Fibroblast of skin of right quadriceps (primary cell): ENCODE measurements around the gene TERB1.

ENCODE experiments used
- DNase-seq: peaks from one replicate; pipeline ENCODE4 v3.0.0-alpha.2; 2013

TERB1 gene

GRCh38 chr16:66801320-66802105 lies at the start of gene TERB1:
Gene TERB1, minus strand, starts transcription at chr16:66801584. Its CDS starts 4,786 bp downstream, at chr16:66796798.
- no peak for DNase-seq

GRCh38 chr16:66850115-66850815 lies 48.9 kb upstream of the TERB1 start:
- DNase-seq = no peak

- no peak for DNase-seq
These were observed 48.2 kb upstream of the TERB1 start for GRCh38 chr16:66849549-66849948.

- no peak for DNase-seq
These were observed 47.6 kb upstream of the TERB1 start for GRCh38 chr16:66849021-66849420.

- DNase-seq = no peak
These were observed 46.8 kb upstream of the TERB1 start for GRCh38 chr16:66848172-66848571.

GRCh38 chr16:66847533-66848067 lies 46.2 kb upstream of the TERB1 start:
- DNase-seq = no peak

GRCh38 chr16:66846831-66847230 lies 45.4 kb upstream of the TERB1 start:
- DNase-seq = no peak

- DNase-seq = no peak
These were observed 44.9 kb upstream of the TERB1 start for GRCh38 chr16:66846266-66846665.

- DNase-seq = no peak
These were observed 44.4 kb upstream of the TERB1 start for GRCh38 chr16:66845791-66846221.

- DNase-seq = no peak
These were observed 43.7 kb upstream of the TERB1 start for GRCh38 chr16:66845080-66845410.

- DNase-seq = no peak
These were observed 43.1 kb upstream of the TERB1 start, which contains the start of gene CA7 for GRCh38 chr16:66844342-66845079. Gene CA7, plus strand, starts transcription at chr16:66844414. Its CDS starts 74 bp downstream, at chr16:66844488.

GRCh38 chr16:66844009-66844341 lies 42.6 kb upstream of the TERB1 start:
- DNase-seq = no peak

- DNase-seq = no peak
These were observed 41.8 kb upstream of the TERB1 start for GRCh38 chr16:66843191-66843590.

- DNase-seq = no peak
These were observed 41.4 kb upstream of the TERB1 start for GRCh38 chr16:66842765-66843164.

GRCh38 chr16:66841366-66841765 lies 40.0 kb upstream of the TERB1 start:
- DNase-seq = no peak

- no peak for DNase-seq
These were observed 39.5 kb upstream of the TERB1 start for GRCh38 chr16:66840883-66841282.

- no peak for DNase-seq
These were observed 33.4 kb upstream of the TERB1 start for GRCh38 chr16:66834746-66835145.

- DNase-seq = peak; percentile 38
These were observed 31.4 kb upstream of the TERB1 start for GRCh38 chr16:66832661-66833305.

GRCh38 chr16:66832190-66832589 lies 30.8 kb upstream of the TERB1 start:
- no peak for DNase-seq

- peak; percentile 83 for DNase-seq
These were observed 29.3 kb upstream of the TERB1 start, which contains the start of gene NAE1 for GRCh38 chr16:66830422-66831404. Gene NAE1, minus strand, starts transcription at chr16:66830976. Its CDS starts 77 bp downstream, at chr16:66830899.

GRCh38 chr16:66824006-66824405 lies 22.6 kb upstream of the TERB1 start:
- no peak for DNase-seq

- DNase-seq = no peak
These were observed 13.3 kb upstream of the TERB1 start for GRCh38 chr16:66814734-66815133.
